IMR-90 (cell line): ENCODE data around the gene SUSD6.

ENCODE experiments used
- BHLHE40 ChIP-seq: fragments of 150-350 bp; IDR thresholded peaks from 2 replicates; pipeline ENCODE4 v1.6.1; 2016; ENCODE audit warnings: mild to moderate bottlenecking, low read depth, low read length
- CEBPB ChIP-seq: IDR thresholded peaks from 2 replicates; pipeline ENCODE4 v1.6.1; 2012; ENCODE audit warnings: low read depth, low read length, improper control_type of control experiment
- CHD1 ChIP-seq: IDR thresholded peaks from 2 replicates; pipeline ENCODE4 v1.6.1; 2012; ENCODE audit warnings: low read depth, low read length, improper control_type of control experiment
- CTCF ChIP-seq: conservative IDR thresholded peaks from 2 replicates; pipeline ENCODE4 v1.5.1; 2012; ENCODE audit warnings: mild to moderate bottlenecking, low read depth, low read length, improper control_type of control experiment
- ELK1 ChIP-seq: fragments of 150-350 bp; IDR thresholded peaks from 2 replicates; pipeline ENCODE4 v1.6.1; 2016; ENCODE audit warnings: low read depth, mild to moderate bottlenecking, low read length, moderate library complexity, borderline replicate concordance
- FOS ChIP-seq: fragments of 150-350 bp; IDR thresholded peaks from 2 replicates; pipeline ENCODE4 v1.6.1; 2016; ENCODE audit warnings: low read depth, low read length
- MXI1 ChIP-seq: IDR thresholded peaks from 2 replicates; pipeline ENCODE4 v1.6.1; 2012; ENCODE audit warnings: low read depth, mild to moderate bottlenecking, low read length, moderate library complexity, borderline replicate concordance
- POLR2A ChIP-seq: IDR thresholded peaks from 2 replicates; pipeline ENCODE4 v1.6.1; 2012; ENCODE audit warnings: mild to moderate bottlenecking, low read depth, low read length
- RAD21 ChIP-seq: IDR thresholded peaks from 2 replicates; pipeline ENCODE4 v1.6.1; 2012; ENCODE audit warnings: low read length, improper control_type of control experiment
- SMC3 ChIP-seq: fragments of 150-350 bp; IDR thresholded peaks from 2 replicates; pipeline ENCODE4 v1.6.1; 2016; ENCODE audit warnings: low read depth, mild to moderate bottlenecking, antibody characterized with exemption, low read length, moderate library complexity
- USF2 ChIP-seq: fragments of 150-350 bp; IDR thresholded peaks from 2 replicates; pipeline ENCODE4 v1.6.1; 2017; ENCODE audit warnings: mild to moderate bottlenecking, antibody characterized with exemption, low read length, low read depth

GRCh38 chr14:69632593-69633151 lies 21.3 kb downstream of the SUSD6 start:
- TF ChIP-seq USF2 (no peak), BHLHE40 (no peak), CTCF (no peak), RAD21 (no peak), CHD1 (no peak), POLR2A (no peak), SMC3 (no peak), MXI1 (no peak), ELK1 (no peak), FOS (no peak), CEBPB (no peak)
